ENCODE results near the gene PNLIPRP1.

The PNLIPRP1 gene

DNA sequence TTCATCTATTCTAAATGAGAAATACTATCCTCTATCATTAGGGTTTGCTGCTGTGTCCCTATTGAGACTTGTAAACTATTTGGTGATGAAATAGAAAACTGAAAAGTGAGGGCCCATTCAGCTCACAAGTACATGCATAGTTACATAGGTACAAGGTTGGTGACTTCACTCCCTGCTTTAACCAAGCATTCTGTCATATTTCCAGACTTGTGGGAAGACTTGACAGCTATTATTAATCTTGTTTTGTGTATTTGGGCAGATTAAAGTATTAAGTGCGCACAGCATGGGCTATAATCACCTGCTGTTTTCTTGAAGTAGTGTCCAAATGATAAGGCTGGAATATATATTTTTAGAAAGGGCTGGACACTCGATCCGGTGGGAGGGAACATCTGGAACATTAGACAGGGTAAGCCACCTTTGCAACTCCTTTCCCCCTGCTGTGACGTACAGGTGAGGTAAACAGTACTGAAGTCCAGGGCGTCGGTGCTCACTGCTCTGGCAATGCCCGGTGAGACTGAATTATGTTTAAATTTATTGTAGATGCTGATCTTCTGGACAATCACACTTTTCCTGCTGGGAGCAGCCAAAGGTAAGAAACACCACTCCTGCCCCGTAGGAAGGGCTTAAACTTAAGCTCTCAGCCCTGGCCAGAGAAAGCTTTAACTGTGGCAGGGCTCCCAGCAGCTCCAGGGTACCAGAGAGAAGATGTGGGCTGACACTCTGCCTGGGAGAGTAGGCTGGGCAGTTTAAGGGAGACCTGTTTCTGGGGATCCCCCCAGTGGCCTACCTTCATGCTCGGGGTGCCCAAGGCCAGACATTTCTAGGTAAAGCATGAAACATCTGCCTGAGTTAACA lies at the start of gene PNLIPRP1:
PNLIPRP1 (plus strand) TSS at position 370 of the 855 bp plus-strand sequence; CDS start at position 541, 171 bp downstream.
- no peak for TF ChIP-seq CTCF (IDR thresholded peaks at IDR 0.05; ENCODE audit: low read depth, low read length, missing control alignments)
- H3K4me3 ChIP-seq (replicated peaks; ENCODE audit: low read depth, low read length): no peak within 1 kb of the TSS
- no peak for DNase-seq (ENCODE audit: extremely low read depth, low read depth)

DNA sequence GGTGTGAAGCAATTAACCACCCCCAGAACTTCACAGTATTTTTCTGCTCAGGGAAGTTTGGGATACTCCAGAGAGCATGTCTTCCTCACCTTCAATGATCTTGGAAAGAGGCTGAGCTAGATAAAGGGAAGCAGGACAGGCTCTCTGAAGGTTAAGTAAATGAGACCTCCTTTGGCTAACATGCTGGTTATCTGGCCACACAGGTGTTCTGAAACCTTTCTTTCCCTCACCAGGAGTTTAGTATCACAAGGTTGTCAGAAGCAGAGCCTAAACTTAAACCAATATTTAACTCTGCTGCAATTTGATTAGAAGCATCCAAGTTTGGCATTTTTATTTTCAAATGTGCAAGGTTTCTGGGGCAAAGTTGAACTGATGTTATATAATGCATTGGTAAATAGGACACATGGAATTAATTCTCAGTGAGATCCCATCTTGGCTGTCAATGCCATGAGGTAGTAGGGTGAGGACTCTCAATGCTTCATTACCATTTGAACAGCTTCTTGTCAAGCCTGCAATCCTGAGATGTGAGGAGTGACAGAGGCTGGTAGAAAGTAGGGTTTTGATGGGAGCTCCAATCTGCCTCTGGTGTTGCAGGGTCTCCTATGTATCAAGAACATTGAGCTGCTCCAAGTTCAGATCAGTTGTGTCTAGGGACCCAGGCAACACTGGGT lies 48.6 kb upstream of the PNLIPRP1 start:
- no peak overlapping the region for H3K4me3 ChIP-seq (replicated peaks; ENCODE audit: low read depth, low read length)
- DNase-seq (ENCODE audit: extremely low read depth, low read depth): no peak
- TF ChIP-seq CTCF (IDR thresholded peaks at IDR 0.05; ENCODE audit: low read depth, low read length, missing control alignments): no peak

DNA sequence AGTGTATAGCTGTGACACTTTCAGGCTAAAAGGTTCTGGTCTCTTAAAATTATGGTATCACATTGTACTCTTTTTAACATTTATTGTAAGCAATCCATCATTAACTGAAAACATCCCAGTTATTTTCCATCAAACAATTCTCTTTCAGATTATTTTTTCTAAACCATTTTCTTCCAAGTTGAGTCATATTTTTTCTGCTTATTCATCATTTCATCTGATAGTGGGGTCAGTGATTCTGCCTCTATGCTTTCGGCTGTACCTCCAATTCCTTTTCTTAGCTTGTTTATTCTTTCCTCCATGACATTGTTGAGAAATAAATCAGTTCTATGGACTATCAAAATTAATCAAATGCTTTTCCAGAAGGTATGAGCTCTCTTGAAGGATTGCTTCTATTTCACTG lies 45.6 kb upstream of the PNLIPRP1 start:
- DNase-seq (ENCODE audit: extremely low read depth, low read depth): no peak
- TF ChIP-seq CTCF (IDR thresholded peaks at IDR 0.05; ENCODE audit: low read depth, low read length, missing control alignments): no peak
- no peak overlapping the region for H3K4me3 ChIP-seq (replicated peaks; ENCODE audit: low read depth, low read length)

GRCh38 chr10:116545756-116546155 lies 45.0 kb upstream of the PNLIPRP1 start, which contains the start of gene PNLIP:
TSS of gene PNLIP (plus strand) at chr10:116545931. CDS start at chr10:116546093, 162 bp downstream.
- TF ChIP-seq CTCF (IDR thresholded peaks at IDR 0.05; ENCODE audit: low read depth, low read length, missing control alignments): no peak
- H3K4me3 ChIP-seq (replicated peaks; ENCODE audit: low read depth, low read length): no peak within 1 kb of the TSS
- no peak for DNase-seq (ENCODE audit: extremely low read depth, low read depth)

GRCh38 chr10:116548301-116548700 lies 42.5 kb upstream of the PNLIPRP1 start:
- TF ChIP-seq CTCF (IDR thresholded peaks at IDR 0.05; ENCODE audit: low read depth, low read length, missing control alignments): no peak
- no peak for DNase-seq (ENCODE audit: extremely low read depth, low read depth)

DNA sequence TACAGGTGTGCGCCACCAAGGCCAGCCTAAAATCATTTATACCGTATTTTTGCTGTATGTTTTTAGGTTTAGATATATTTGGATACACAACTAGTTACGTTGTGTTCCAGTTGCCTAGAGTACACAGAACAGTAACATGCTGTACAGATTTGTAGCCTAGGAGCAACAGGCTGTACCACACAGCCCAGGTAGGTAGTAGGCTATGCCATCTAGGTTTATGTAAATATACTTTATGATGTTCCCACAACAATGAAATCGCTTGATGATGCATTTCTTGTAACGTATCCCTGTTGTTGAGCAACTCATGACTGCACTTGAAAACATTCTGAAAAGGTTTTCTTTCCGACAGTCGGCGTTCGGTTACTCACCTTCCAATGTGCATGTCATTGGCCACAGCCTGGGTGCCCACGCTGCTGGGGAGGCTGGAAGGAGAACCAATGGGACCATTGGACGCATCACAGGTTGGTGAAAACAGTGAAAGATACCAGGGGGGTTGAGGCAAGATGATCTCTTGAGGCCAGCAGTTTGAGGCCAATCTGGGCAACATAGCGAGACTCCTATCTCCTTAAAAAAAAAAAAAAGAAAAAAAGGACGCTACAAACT lies 37.3 kb upstream of the PNLIPRP1 start:
- DNase-seq (ENCODE audit: extremely low read depth, low read depth): no peak
- TF ChIP-seq CTCF (IDR thresholded peaks at IDR 0.05; ENCODE audit: low read depth, low read length, missing control alignments): no peak
- no peak overlapping the region for H3K4me3 ChIP-seq (replicated peaks; ENCODE audit: low read depth, low read length)

More at GRCh38 chr10:116548301-116548700, 42.5 kb upstream of the PNLIPRP1 start:
- H3K4me3 ChIP-seq (replicated peaks; ENCODE audit: low read depth, low read length): no peak overlapping the region

All from HFF-Myc (cell line).